ENCODE results near the gene HOXA10. TPM values are rescaled to one million over a fixed set of nuclear protein-coding genes. Genes with fewer than 3 reads are reported as not detected.

The HOXA10 gene
- total RNA-seq, 1 donor from 2014 or later = 4.9 TPM

GRCh38 chr7:27151341-27151930, 22.7 kb downstream of the HOXA10 start:
- no peak for TF ChIP-seq CTCF (conservative IDR thresholded peaks at IDR 0.05)
- peaks cover 27% of the 10 kb centered on the region for H3K4me1 Mint-ChIP-seq (ENCODE audit: unreplicated experiment)
- H3K9me3 Mint-ChIP-seq = no peaks in the 10 kb centered on the region
- H3K4me3 Mint-ChIP-seq = peak overlapping the region; percentile 91
- peaks cover 12% of the 10 kb centered on the region for H3K36me3 Mint-ChIP-seq
- peaks cover 87% of the 10 kb centered on the region for H3K27me3 Mint-ChIP-seq
- DNase-seq (ENCODE audit: extremely low spot score, unreplicated experiment) = peak; percentile 67
- H3K27ac Mint-ChIP-seq = peak overlapping the region; percentile 65

DNA sequence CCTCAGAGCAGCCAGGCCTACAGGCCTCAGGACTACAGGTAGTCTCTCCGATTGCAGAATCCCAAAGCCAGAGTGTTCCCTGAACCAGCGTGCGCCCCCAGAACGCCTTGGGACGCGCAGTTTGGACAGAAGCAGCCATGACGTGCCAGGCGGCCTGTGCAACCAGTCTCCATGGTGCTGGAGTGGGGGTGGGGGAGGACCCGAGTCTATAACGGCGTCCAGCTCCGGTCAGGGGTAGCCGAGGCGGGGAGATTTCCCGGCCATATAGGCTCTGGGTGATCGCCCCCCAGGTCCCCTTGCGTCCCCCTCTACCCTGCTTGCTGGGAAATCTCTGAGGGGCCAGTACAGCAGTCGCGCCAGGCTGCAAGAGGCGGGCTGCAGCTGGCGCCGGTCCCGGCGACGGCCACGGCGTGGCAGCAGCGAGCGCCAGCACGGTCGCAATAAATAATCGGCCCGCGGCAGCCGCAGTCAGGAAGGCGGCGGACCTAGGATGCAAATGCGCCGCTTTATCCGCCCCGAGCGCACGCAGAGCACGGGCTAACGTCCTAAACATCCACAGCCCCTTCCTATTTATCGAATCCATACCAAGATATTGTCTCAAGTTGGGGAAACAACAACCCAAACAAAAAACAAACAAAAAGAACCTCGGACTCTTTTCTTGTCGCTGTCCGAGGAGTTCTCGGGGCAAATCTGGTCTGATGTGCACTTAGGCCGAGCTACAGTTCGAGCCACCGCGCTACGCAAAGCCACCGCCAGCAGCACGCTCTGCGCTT, 23.4 kb downstream of the HOXA10 start:
- Mint-ChIP-seq H3K4me1 (ENCODE audit: unreplicated experiment) (peaks cover 31% of the 10 kb centered on the region), H3K4me3 (peak overlapping the region; percentile 91), H3K9me3 (no peaks in the 10 kb centered on the region), H3K27me3 (peaks cover 86% of the 10 kb centered on the region), H3K27ac (peak overlapping the region; percentile 65), H3K36me3 (peaks cover 18% of the 10 kb centered on the region)
- peak; percentile 89 for TF ChIP-seq CTCF (conservative IDR thresholded peaks at IDR 0.05)
- DNase-seq (ENCODE audit: extremely low spot score, unreplicated experiment) = peak; percentile 88

GRCh38 chr7:27149842-27150567, 24.1 kb downstream of the HOXA10 start:
- H3K36me3 Mint-ChIP-seq = peaks cover 18% of the 10 kb centered on the region
- peaks cover 84% of the 10 kb centered on the region for H3K27me3 Mint-ChIP-seq
- H3K9me3 Mint-ChIP-seq = no peaks in the 10 kb centered on the region
- H3K4me3 Mint-ChIP-seq = peak overlapping the region; percentile 91
- H3K27ac Mint-ChIP-seq = peak overlapping the region; percentile 65
- H3K4me1 Mint-ChIP-seq (ENCODE audit: unreplicated experiment) = peaks cover 30% of the 10 kb centered on the region
- DNase-seq (ENCODE audit: extremely low spot score, unreplicated experiment) = no peak
- TF ChIP-seq CTCF (conservative IDR thresholded peaks at IDR 0.05) = no peak

GRCh38 chr7:27148756-27149641, 25.1 kb downstream of the HOXA10 start:
- Mint-ChIP-seq H3K27me3 (peaks cover 82% of the 10 kb centered on the region), H3K27ac (peak overlapping the region; percentile 88), H3K4me3 (peak overlapping the region; percentile 91), H3K9me3 (no peaks in the 10 kb centered on the region), H3K36me3 (peaks cover 15% of the 10 kb centered on the region), H3K4me1 (ENCODE audit: unreplicated experiment) (peaks cover 31% of the 10 kb centered on the region)
- no peak for TF ChIP-seq CTCF (conservative IDR thresholded peaks at IDR 0.05)
- DNase-seq (ENCODE audit: extremely low spot score, unreplicated experiment) = no peak

Data from type B pancreatic cell (in vitro differentiated cells).